Esophagus (tissue), 2 donors: ENCODE data around the gene NNAT. TPM values are rescaled to one million over a fixed set of nuclear protein-coding genes. Genes with fewer than 3 reads are reported as not detected.
"Not testable (repeated sequence)": the region's sequence is repeated elsewhere in the genome, so short reads cannot be mapped to it uniquely, and the experiment has no call there.

Experiments
- H3K27ac ChIP-seq, 2 donors: one replicate each; pipeline ENCODE4 v1.5.1; 2013; ENCODE audit warnings: low read depth in 2 of 2, mild to moderate bottlenecking in 2 of 2, inconsistent platforms in 1 of 2, low read length in 1 of 2, moderate library complexity in 1 of 2
- H3K27me3 ChIP-seq, 2 donors: one replicate each; pipeline ENCODE4 v1.6.1; 2013; ENCODE audit warnings: low read length in 2 of 2, control low read depth in 1 of 2, mild to moderate bottlenecking in 1 of 2; ENCODE audit not compliant: insufficient read depth in 2 of 2, control insufficient read depth in 1 of 2
- H3K36me3 ChIP-seq, 2 donors: one replicate each; pipeline ENCODE4 v1.6.1; 2013; ENCODE audit warnings: low read length in 1 of 2; ENCODE audit not compliant: control insufficient read depth in 2 of 2, insufficient read depth in 2 of 2
- H3K4me1 ChIP-seq, 2 donors: one replicate each; pipeline ENCODE4 v1.6.1; 2013; ENCODE audit warnings: low read length in 1 of 2; ENCODE audit not compliant: control insufficient read depth in 2 of 2, insufficient read depth in 2 of 2
- H3K4me3 ChIP-seq, 2 donors: one replicate each; pipeline ENCODE4 v1.5.1; 2013; ENCODE audit warnings: low read length in 2 of 2, mild to moderate bottlenecking in 2 of 2, low read depth in 1 of 2, moderate library complexity in 1 of 2
- H3K9me3 ChIP-seq, 2 donors: one replicate each; pipeline ENCODE4 v1.6.1; 2013; ENCODE audit warnings: mild to moderate bottlenecking in 2 of 2, low read depth in 1 of 2, low read length in 1 of 2, moderate library complexity in 1 of 2; ENCODE audit not compliant: control insufficient read depth in 2 of 2, insufficient read depth in 1 of 2
- WGBS, 2 donors: extraction: QIAGEN DNeasy Blood & Tissue Kit; methylation state at CpG; one replicate each; pipeline ENCODE4 v1.1.7; 2013; 5-methylcytosine and 5-hydroxymethylcytosine counted together
- polyA plus RNA-seq, 2 donors: library from polyadenylated mRNA; stranded (reverse); fragments of 200-250 nt; gene quantifications; one replicate each; pipeline ENCODE4 v1.2.3, GENCODE V29; 2013
- donor health status: healthy with polysubstance abuse.
- donor health status: Bipolar disorder and iron deficiency.

NNAT gene
- polyA plus RNA-seq, 2 donors: 2.5 to 3.8 TPM

GRCh38 chr20:37539424-37539823, 18.4 kb downstream of the NNAT start:
- H3K4me3 ChIP-seq: no peak overlapping the region
- H3K36me3 ChIP-seq: no peaks in the 10 kb centered on the region
- no peaks in the 10 kb centered on the region for H3K27me3 ChIP-seq
- H3K27ac ChIP-seq: no peak overlapping the region
- H3K4me1 ChIP-seq: no peaks in the 10 kb centered on the region
- 78% methylated on average over 4 of the region's 4 CpGs for WGBS, 2 donors
- H3K9me3 ChIP-seq: no peaks in the 10 kb centered on the region

- WGBS, 2 donors: 40 to 63% methylated on average over 5 of the region's 5 CpGs
- H3K4me3 ChIP-seq: no peak overlapping the region
- H3K27me3 ChIP-seq: no peaks in the 10 kb centered on the region
- no peaks in the 10 kb centered on the region for H3K9me3 ChIP-seq
- H3K4me1 ChIP-seq: no peaks in the 10 kb centered on the region
- H3K27ac ChIP-seq: no peak overlapping the region
- H3K36me3 ChIP-seq: no peaks in the 10 kb centered on the region
Observed at GRCh38 chr20:37540001-37540400, 19.0 kb downstream of the NNAT start.

- H3K36me3 ChIP-seq, H3K4me1 ChIP-seq, H3K4me3 ChIP-seq, H3K9me3 ChIP-seq, H3K27me3 ChIP-seq, H3K27ac ChIP-seq: not testable (repeated sequence)
- 80 to 96% methylated on average over 1 of the region's 1 CpG for WGBS, 2 donors
Observed at GRCh38 chr20:37540838-37541237, 19.8 kb downstream of the NNAT start.

GRCh38 chr20:37541326-37541725, 20.3 kb downstream of the NNAT start:
- Histone ChIP-seq H3K36me3 (no peaks in the 10 kb centered on the region), H3K4me3 (no peak overlapping the region), H3K4me1 (no peaks in the 10 kb centered on the region), H3K27me3 (no peaks in the 10 kb centered on the region), H3K27ac (no peak overlapping the region), H3K9me3 (no peaks in the 10 kb centered on the region)
- 91 to 92% methylated on average over 5 of the region's 5 CpGs for WGBS, 2 donors

GRCh38 chr20:37542281-37542680, 21.2 kb downstream of the NNAT start:
- no peaks in the 10 kb centered on the region for H3K27me3 ChIP-seq
- no peaks in the 10 kb centered on the region for H3K9me3 ChIP-seq
- 61 to 64% methylated on average over 6 of the region's 6 CpGs for WGBS, 2 donors
- H3K36me3 ChIP-seq: no peaks in the 10 kb centered on the region
- no peaks in the 10 kb centered on the region for H3K4me1 ChIP-seq
- no peak overlapping the region for H3K27ac ChIP-seq
- no peak overlapping the region for H3K4me3 ChIP-seq

- WGBS, 2 donors: 55 to 66% methylated on average over 3 of the region's 3 CpGs
Observed at GRCh38 chr20:37543828-37544227, 22.8 kb downstream of the NNAT start.

GRCh38 chr20:37544386-37544785, 23.3 kb downstream of the NNAT start:
- Histone ChIP-seq H3K4me3 (no peak overlapping the region), H3K9me3 (no peaks in the 10 kb centered on the region), H3K36me3 (no peaks in the 10 kb centered on the region), H3K27me3 (no peaks in the 10 kb centered on the region), H3K4me1 (no peaks in the 10 kb centered on the region), H3K27ac (no peak overlapping the region)
- 48 to 63% methylated on average over 3 of the region's 3 CpGs for WGBS, 2 donors

More at GRCh38 chr20:37543828-37544227, 22.8 kb downstream of the NNAT start:
- no peak overlapping the region for H3K4me3 ChIP-seq
- H3K9me3 ChIP-seq: no peaks in the 10 kb centered on the region
- no peaks in the 10 kb centered on the region for H3K27me3 ChIP-seq
- H3K36me3 ChIP-seq: no peaks in the 10 kb centered on the region
- no peak overlapping the region for H3K27ac ChIP-seq
- H3K4me1 ChIP-seq: no peaks in the 10 kb centered on the region

- 78 to 85% methylated on average over 1 of the region's 1 CpG for WGBS, 2 donors
Observed at GRCh38 chr20:37545516-37545915, 24.5 kb downstream of the NNAT start.

GRCh38 chr20:37547912-37548311, 26.9 kb downstream of the NNAT start:
- H3K4me1 ChIP-seq: no peaks in the 10 kb centered on the region
- H3K36me3 ChIP-seq: no peaks in the 10 kb centered on the region
- H3K27ac ChIP-seq: no peak overlapping the region
- no peaks in the 10 kb centered on the region for H3K27me3 ChIP-seq
- no peak overlapping the region for H3K4me3 ChIP-seq
- H3K9me3 ChIP-seq: no peaks in the 10 kb centered on the region

More at GRCh38 chr20:37545516-37545915, 24.5 kb downstream of the NNAT start:
- no peaks in the 10 kb centered on the region for H3K9me3 ChIP-seq
- no peak overlapping the region for H3K27ac ChIP-seq
- no peak overlapping the region for H3K4me3 ChIP-seq
- no peaks in the 10 kb centered on the region for H3K4me1 ChIP-seq
- no peaks in the 10 kb centered on the region for H3K36me3 ChIP-seq
- no peaks in the 10 kb centered on the region for H3K27me3 ChIP-seq

- not testable (repeated sequence) for H3K4me3 ChIP-seq
- 59 to 67% methylated on average over 16 of the region's 16 CpGs for WGBS, 2 donors
Observed at GRCh38 chr20:37550101-37550920, 29.3 kb downstream of the NNAT start.

More at GRCh38 chr20:37550101-37550920, 29.3 kb downstream of the NNAT start:
- H3K9me3 ChIP-seq, H3K27me3 ChIP-seq, H3K36me3 ChIP-seq, H3K4me1 ChIP-seq, H3K27ac ChIP-seq: not testable (repeated sequence)
